ENCODE data around the gene CCDC7.
A peak's percentile ranks its signal among the peaks of the same experiment; 100 is the strongest.
"Not testable (repeated sequence)": the region's sequence is repeated elsewhere in the genome, so short reads cannot be mapped to it uniquely, and the experiment has no call there.

Gene CCDC7

GRCh38 chr10:32582946-32583345, 137.0 kb downstream of the CCDC7 start:
- DNase-seq, result no peak

GRCh38 chr10:32598022-32598421, 152.1 kb downstream of the CCDC7 start:
- DNase-seq, result not testable (repeated sequence)

- DNase-seq, result peak; percentile 16
Observed at GRCh38 chr10:32600317-32600716, 154.4 kb downstream of the CCDC7 start.

- not testable (repeated sequence) for DNase-seq
Observed at GRCh38 chr10:32601562-32601961, 155.6 kb downstream of the CCDC7 start.

- DNase-seq, result no peak
Observed at GRCh38 chr10:32605787-32606186, 159.8 kb downstream of the CCDC7 start.

GRCh38 chr10:32610543-32610942, 164.6 kb downstream of the CCDC7 start:
- not testable (repeated sequence) for DNase-seq

- DNase-seq, result peak; percentile 24 to 46
Observed at GRCh38 chr10:32616438-32616837, 170.5 kb downstream of the CCDC7 start.

- peak in 1 of 2 experiments; percentile 11 for DNase-seq
Observed at GRCh38 chr10:32618482-32618881, 172.5 kb downstream of the CCDC7 start.

GRCh38 chr10:32621969-32622368, 176.0 kb downstream of the CCDC7 start:
- no peak for DNase-seq

- DNase-seq, result no peak
Observed at GRCh38 chr10:32622409-32622808, 176.5 kb downstream of the CCDC7 start.

GRCh38 chr10:32627183-32627582, 181.2 kb downstream of the CCDC7 start:
- no peak for DNase-seq

- DNase-seq, result no peak
Observed at GRCh38 chr10:32629910-32630309, 184.0 kb downstream of the CCDC7 start.

GRCh38 chr10:32646535-32646934, 200.6 kb downstream of the CCDC7 start:
- DNase-seq, result no peak

- peak in 1 of 2 experiments; percentile 19 for DNase-seq
Observed at GRCh38 chr10:32650246-32650655, 204.3 kb downstream of the CCDC7 start.

- not testable (repeated sequence) for DNase-seq
Observed at GRCh38 chr10:32657430-32657829, 211.5 kb downstream of the CCDC7 start.

- no peak for DNase-seq
Observed at GRCh38 chr10:32661346-32661745, 215.4 kb downstream of the CCDC7 start.

GRCh38 chr10:32680803-32681557, 235.0 kb downstream of the CCDC7 start:
- DNase-seq, result no peak

- no peak for DNase-seq
Observed at GRCh38 chr10:32684291-32684690, 238.4 kb downstream of the CCDC7 start.

GRCh38 chr10:32687116-32687515, 241.2 kb downstream of the CCDC7 start:
- no peak for DNase-seq

- no peak for DNase-seq
Observed at GRCh38 chr10:32687546-32687945, 241.6 kb downstream of the CCDC7 start.

- no peak for DNase-seq
Observed at GRCh38 chr10:32692174-32692573, 246.2 kb downstream of the CCDC7 start.

- DNase-seq, result no peak
Observed at GRCh38 chr10:32693441-32693979, 247.6 kb downstream of the CCDC7 start.

GRCh38 chr10:32699683-32700082, 253.7 kb downstream of the CCDC7 start:
- not testable (repeated sequence) for DNase-seq

- DNase-seq, result no peak
Observed at GRCh38 chr10:32713560-32713959, 267.6 kb downstream of the CCDC7 start.

- no peak for DNase-seq
Observed at GRCh38 chr10:32731527-32731926, 285.6 kb downstream of the CCDC7 start.
